MCF 10A (cell line): ENCODE measurements around the gene PP2D1. TPM values are rescaled to one million over a fixed set of nuclear protein-coding genes. Genes with fewer than 3 reads are reported as not detected.
"Not testable (repeated sequence)": the region's sequence is repeated elsewhere in the genome, so short reads cannot be mapped to it uniquely, and the experiment has no call there.

Experiments
- BruUV-seq: library from RNA; stranded (reverse); fragments of 400-500 nt; replicated peaks from 2 replicates; lab custom pipeline; 2021; lab: Mats Ljungman, UMichigan
- CTCF ChIA-PET: fragments of 300-600 bp; sonication (Branson Sonifier 250); formaldehyde crosslinking; extraction: SDS; loops from one replicate; lab custom pipeline; 2021; ENCODE audit warnings: antibody characterized with exemption, inconsistent platforms; lab: Yijun Ruan, JAX
- POLR2A ChIA-PET: fragments of 300-600, 350-650 bp; sonication (Branson Sonifier 250); formaldehyde crosslinking; extraction: SDS; loops from one replicate; lab custom pipeline; 2020; ENCODE audit warnings: antibody characterized with exemption, inconsistent platforms; lab: Yijun Ruan, JAX
- DNase-seq: peaks from one replicate; pipeline ENCODE4 v3.0.0-alpha.2; 2018; ENCODE audit not compliant: unreplicated experiment
- H3K27ac Mint-ChIP-seq: one replicate; pipeline ENCODE4 v1.8.0; 2022; ENCODE audit warnings: mild to moderate bottlenecking, low read depth, mixed read lengths; ENCODE audit not compliant: unreplicated experiment
- H3K27me3 Mint-ChIP-seq: one replicate; pipeline ENCODE4 v1.8.0; 2022; ENCODE audit warnings: mixed read lengths; ENCODE audit not compliant: insufficient read depth, unreplicated experiment
- H3K36me3 Mint-ChIP-seq: one replicate; pipeline ENCODE4 v1.8.0; 2022; ENCODE audit warnings: mild to moderate bottlenecking, moderate library complexity, mixed read lengths; ENCODE audit not compliant: insufficient read depth, unreplicated experiment
- H3K4me1 Mint-ChIP-seq: one replicate; pipeline ENCODE4 v1.8.0; 2022; ENCODE audit warnings: mixed read lengths; ENCODE audit not compliant: insufficient read depth, unreplicated experiment
- H3K4me3 Mint-ChIP-seq: one replicate; pipeline ENCODE4 v1.8.0; 2022; ENCODE audit warnings: mild to moderate bottlenecking, moderate library complexity, mixed read lengths; ENCODE audit not compliant: unreplicated experiment
- H3K9me3 Mint-ChIP-seq: one replicate; pipeline ENCODE4 v1.8.0; 2022; ENCODE audit warnings: mixed read lengths; ENCODE audit not compliant: unreplicated experiment
- intact Hi-C: fragments of 100-400 bp; cut with micrococcal nuclease; formaldehyde crosslinking; loops from 2 replicates; pipeline ENCODE4 v1.14.1; 2022
- total RNA-seq: library from RNA; stranded (reverse); gene quantifications from 2 replicates; pipeline ENCODE4 v1.2.3, GENCODE V29; 2022
- TF ChIP-seq, protein P1 (sequence below): fragments of 200-600 bp; IDR thresholded peaks from one replicate; pipeline ENCODE4 v1.8.0; 2022; ENCODE audit warnings: antibody characterized with exemption, mild to moderate bottlenecking; ENCODE audit not compliant: unreplicated experiment

PP2D1 gene
- total RNA-seq, 1 experiment from 2014 or later: not detected

DNA sequence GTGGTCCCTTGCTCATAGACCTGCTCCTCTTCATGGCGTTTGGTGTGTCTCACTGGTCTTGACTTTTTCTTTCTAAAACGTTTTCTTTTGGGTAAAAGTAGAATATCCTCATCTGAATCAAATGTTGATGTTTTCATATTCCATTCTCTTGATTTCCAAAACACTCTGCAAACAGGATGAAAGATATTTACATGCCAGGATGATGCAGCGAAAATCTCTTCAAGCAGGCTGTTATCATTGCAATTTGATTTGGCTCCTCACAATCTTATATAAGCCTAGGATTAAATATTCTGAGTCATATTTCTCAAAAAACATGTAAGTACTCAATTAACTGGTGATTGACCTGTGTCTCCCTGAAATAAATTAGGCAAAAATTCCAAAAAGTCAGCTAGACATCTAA lies 10.1 kb downstream of the PP2D1 start:
- intact Hi-C loops: no loop called here
- Mint-ChIP-seq H3K36me3 (no peaks in the 10 kb centered on the region), H3K27ac (no peak overlapping the region), H3K9me3 (no peaks in the 10 kb centered on the region), H3K4me3 (no peak overlapping the region), H3K27me3 (no peaks in the 10 kb centered on the region), H3K4me1 (no peaks in the 10 kb centered on the region)
- POLR2A ChIA-PET: interaction anchor here (0.6 kb wide), 1 partner anchor 13 kb away, joined by 3 read pairs; no protein-coding TSS in a partner anchor
- CTCF ChIA-PET: interaction anchor here (1.1 kb wide), 1 partner anchor 10 kb away, joined by 4 read pairs; no protein-coding TSS in a partner anchor
- TF ChIP-seq, protein P1, sequence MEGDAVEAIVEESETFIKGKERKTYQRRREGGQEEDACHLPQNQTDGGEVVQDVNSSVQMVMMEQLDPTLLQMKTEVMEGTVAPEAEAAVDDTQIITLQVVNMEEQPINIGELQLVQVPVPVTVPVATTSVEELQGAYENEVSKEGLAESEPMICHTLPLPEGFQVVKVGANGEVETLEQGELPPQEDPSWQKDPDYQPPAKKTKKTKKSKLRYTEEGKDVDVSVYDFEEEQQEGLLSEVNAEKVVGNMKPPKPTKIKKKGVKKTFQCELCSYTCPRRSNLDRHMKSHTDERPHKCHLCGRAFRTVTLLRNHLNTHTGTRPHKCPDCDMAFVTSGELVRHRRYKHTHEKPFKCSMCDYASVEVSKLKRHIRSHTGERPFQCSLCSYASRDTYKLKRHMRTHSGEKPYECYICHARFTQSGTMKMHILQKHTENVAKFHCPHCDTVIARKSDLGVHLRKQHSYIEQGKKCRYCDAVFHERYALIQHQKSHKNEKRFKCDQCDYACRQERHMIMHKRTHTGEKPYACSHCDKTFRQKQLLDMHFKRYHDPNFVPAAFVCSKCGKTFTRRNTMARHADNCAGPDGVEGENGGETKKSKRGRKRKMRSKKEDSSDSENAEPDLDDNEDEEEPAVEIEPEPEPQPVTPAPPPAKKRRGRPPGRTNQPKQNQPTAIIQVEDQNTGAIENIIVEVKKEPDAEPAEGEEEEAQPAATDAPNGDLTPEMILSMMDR: no peak
- no peak for DNase-seq
- no TSS peak for BruUV-seq

DNA sequence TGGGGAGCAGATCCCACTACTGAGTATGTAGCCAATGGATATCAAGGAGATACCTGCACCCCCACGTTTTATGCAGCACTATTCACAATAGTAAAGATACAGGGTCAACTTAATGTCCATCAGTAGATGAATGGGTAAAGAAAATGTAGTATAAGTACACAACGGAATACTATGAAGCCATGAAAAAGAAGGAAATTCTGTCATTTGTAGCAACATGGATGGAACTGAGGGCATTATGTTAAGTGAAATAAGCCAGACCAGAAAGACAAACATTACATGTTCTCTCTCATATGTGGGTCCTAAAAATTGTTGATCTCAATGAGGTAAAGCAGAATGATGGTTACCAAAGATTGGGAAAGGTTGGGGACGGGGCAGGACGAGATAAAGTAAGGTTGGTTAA lies 14.6 kb downstream of the PP2D1 start:
- H3K9me3 Mint-ChIP-seq: no peaks in the 10 kb centered on the region
- TF ChIP-seq, protein P1: no peak
- no peak overlapping the region for H3K27ac Mint-ChIP-seq
- BruUV-seq: no TSS peak
- intact Hi-C loops: no loop called here
- no peak overlapping the region for H3K4me3 Mint-ChIP-seq
- H3K36me3 Mint-ChIP-seq: no peaks in the 10 kb centered on the region
- H3K4me1 Mint-ChIP-seq: no peaks in the 10 kb centered on the region
- ChIA-PET POLR2A (no interaction called here), CTCF (no interaction called here)
- no peak for DNase-seq
- no peaks in the 10 kb centered on the region for H3K27me3 Mint-ChIP-seq

DNA sequence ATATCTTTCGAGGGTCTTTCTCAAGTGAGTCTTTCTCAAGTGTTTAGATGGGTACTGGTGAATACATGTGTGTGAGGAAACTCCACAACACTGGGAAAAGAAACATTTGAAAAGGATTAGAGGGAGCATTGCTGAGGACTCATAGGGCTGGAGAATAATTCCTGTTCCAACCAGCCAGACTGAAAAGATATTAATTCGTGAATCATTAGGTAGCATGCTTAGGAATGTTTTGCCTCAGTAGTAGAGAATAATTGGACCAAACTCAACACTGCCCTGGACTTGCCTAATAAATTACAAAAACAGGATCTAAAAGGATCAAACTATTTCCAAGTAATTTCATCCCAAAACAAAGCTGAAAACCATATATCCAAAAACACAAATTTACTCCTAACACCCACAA lies 17.3 kb downstream of the PP2D1 start:
- Mint-ChIP-seq H3K36me3 (peaks cover 7% of the 10 kb centered on the region), H3K4me1 (no peaks in the 10 kb centered on the region), H3K27me3 (no peaks in the 10 kb centered on the region), H3K4me3 (no peak overlapping the region), H3K9me3 (no peaks in the 10 kb centered on the region), H3K27ac (no peak overlapping the region)
- no peak for DNase-seq
- BruUV-seq: no TSS peak
- TF ChIP-seq, protein P1: no peak
- intact Hi-C loops: no loop called here
- ChIA-PET POLR2A (interaction anchor here (0.7 to 1.0 kb wide), 2 partner anchors 106 to 284 kb away, joined by 3 read pairs; no protein-coding TSS in a partner anchor), CTCF (interaction anchor here (0.7 kb wide), 1 partner anchor 19 kb away, joined by 3 read pairs; no protein-coding TSS in a partner anchor)

DNA sequence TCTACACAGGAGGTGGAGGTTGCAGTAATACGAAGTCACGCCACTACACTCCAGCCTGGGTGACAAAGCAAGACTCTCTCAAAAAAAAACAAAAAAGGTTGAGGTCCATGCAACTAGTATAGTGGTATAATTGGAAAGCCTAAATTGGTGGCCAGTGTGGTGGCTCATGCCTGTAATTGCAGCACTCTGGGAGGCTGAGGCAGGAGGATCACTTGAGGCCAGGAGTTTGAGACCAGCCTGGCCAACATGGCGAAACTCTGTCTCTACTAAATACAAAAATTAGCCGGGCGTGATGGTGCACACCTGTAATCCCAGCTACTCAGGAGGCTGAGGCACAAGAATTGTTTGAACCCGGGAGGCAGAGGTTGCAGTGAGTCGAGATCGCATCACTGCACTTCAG lies 23.2 kb downstream of the PP2D1 start:
- ChIA-PET CTCF (interaction anchor here (1.1 kb wide), 1 partner anchor 13 kb away, joined by 4 read pairs; no protein-coding TSS in a partner anchor), POLR2A (interaction anchor here (0.7 kb wide), 1 partner anchor 13 kb away, joined by 3 read pairs; no protein-coding TSS in a partner anchor)
- H3K27ac Mint-ChIP-seq, intact Hi-C loops, H3K27me3 Mint-ChIP-seq, BruUV-seq, H3K9me3 Mint-ChIP-seq, DNase-seq, H3K4me3 Mint-ChIP-seq, H3K4me1 Mint-ChIP-seq: not testable (repeated sequence)
- peaks cover 48% of the 10 kb centered on the region for H3K36me3 Mint-ChIP-seq
